GM23338 (cell line): ENCODE results near the gene MLPH. TPM values are rescaled to one million over a fixed set of nuclear protein-coding genes. Genes with fewer than 3 reads are reported as not detected.

Source experiments
- ATAC-seq: fragments of 200-7000 bp; cut with Tn5 transposase; 3 replicates; pipeline ENCODE4 v1.9.1; 2020
- DNase-seq: peaks from one replicate; pipeline ENCODE4 v3.0.0-alpha.2; 2015; ENCODE audit warnings: low spot score
- H2AFZ ChIP-seq: fragments of 200-600 bp; sonication (generic); 2 replicates; pipeline ENCODE4 v1.8.0; 2016; ENCODE audit warnings: antibody characterized with exemption, mild to moderate bottlenecking, moderate library complexity
- H3F3A ChIP-seq: fragments of 200-600 bp; sonication (generic); replicated peaks from 2 replicates; pipeline ENCODE4 v1.8.0; 2017; ENCODE audit warnings: antibody characterized with exemption, mixed run types, low read depth
- H3K27ac ChIP-seq: fragments of 200-600 bp; sonication (generic); 2 replicates; pipeline ENCODE4 v1.6.1; 2016; ENCODE audit warnings: low read depth
- H3K27me3 ChIP-seq: fragments of 200-600 bp; sonication (generic); 2 replicates; pipeline ENCODE4 v1.8.0; 2016; ENCODE audit warnings: mild to moderate bottlenecking, mixed run types, moderate library complexity; ENCODE audit not compliant: insufficient read depth
- H3K36me3 ChIP-seq: fragments of 200-600 bp; sonication (generic); 2 replicates; pipeline ENCODE4 v1.8.0; 2016; ENCODE audit warnings: mild to moderate bottlenecking; ENCODE audit not compliant: insufficient read depth
- H3K4me1 ChIP-seq: fragments of 200-600 bp; sonication (generic); 2 replicates; pipeline ENCODE4 v1.8.0; 2016; ENCODE audit warnings: mild to moderate bottlenecking, moderate library complexity; ENCODE audit not compliant: insufficient read depth
- H3K4me2 ChIP-seq: fragments of 200-600 bp; sonication (generic); 2 replicates; pipeline ENCODE4 v1.7.1; 2017; ENCODE audit warnings: mixed run types
- H3K4me3 ChIP-seq: fragments of 200-600 bp; sonication (generic); 2 replicates; pipeline ENCODE4 v1.6.1; 2016; ENCODE audit warnings: mixed run types
- H3K79me2 ChIP-seq: fragments of 200-600 bp; sonication (generic); replicated peaks from 2 replicates; pipeline ENCODE4 v1.8.0; 2017; ENCODE audit warnings: mild to moderate bottlenecking; ENCODE audit not compliant: insufficient read depth
- H3K9me2 ChIP-seq: fragments of 200-600 bp; sonication (generic); 2 replicates; pipeline ENCODE4 v1.8.0; 2017; ENCODE audit not compliant: insufficient read depth
- H4K20me1 ChIP-seq: fragments of 200-600 bp; sonication (generic); replicated peaks from 2 replicates; pipeline ENCODE4 v1.8.0; 2017; ENCODE audit warnings: mild to moderate bottlenecking; ENCODE audit not compliant: insufficient read depth
- H3K27ac Mint-ChIP-seq: 2 replicates; pipeline ENCODE4 v1.8.0; 2020; ENCODE audit warnings: inconsistent platforms, mild to moderate bottlenecking, moderate library complexity, mixed read lengths
- H3K27me3 Mint-ChIP-seq: 3 replicates; pipeline ENCODE4 v1.8.0; 2022; ENCODE audit warnings: low read depth, mild to moderate bottlenecking, moderate library complexity, mixed read lengths, inconsistent platforms; ENCODE audit not compliant: insufficient read depth, poor library complexity
- H3K36me3 Mint-ChIP-seq: 3 replicates; pipeline ENCODE4 v1.8.0; 2021; ENCODE audit warnings: low read depth, mild to moderate bottlenecking, inconsistent platforms, moderate library complexity, mixed read lengths
- H3K4me1 Mint-ChIP-seq: 3 replicates; pipeline ENCODE4 v1.8.0; 2020; ENCODE audit warnings: mild to moderate bottlenecking, inconsistent platforms, mixed read lengths
- H3K4me3 Mint-ChIP-seq: 3 replicates; pipeline ENCODE4 v1.8.0; 2021; ENCODE audit warnings: moderate library complexity, mild to moderate bottlenecking, inconsistent platforms, mixed read lengths
- H3K9me3 Mint-ChIP-seq: 3 replicates; pipeline ENCODE4 v1.8.0; 2020; ENCODE audit warnings: moderate library complexity, mild to moderate bottlenecking, inconsistent platforms, mixed read lengths
- CREB1 ChIP-seq: fragments of 250-450 bp; sonication (Bioruptor Pico); IDR thresholded peaks from 2 replicates; pipeline ENCODE4 v1.5.0; 2020; ENCODE audit warnings: low read depth, mild to moderate bottlenecking, moderate library complexity
- CTCF ChIP-seq, 2 experiments: fragments of 200-600 bp in 1 of 2; sonication (generic) in 1 of 2; conservative IDR thresholded peaks; 2 replicates each; pipeline versions ENCODE4 v1.5.1 to v1.6.1; 2016 to 2017; ENCODE audit warnings: antibody characterized with exemption in 2 of 2, low read depth in 2 of 2, mild to moderate bottlenecking in 2 of 2, moderate library complexity in 1 of 2
- EZH2 ChIP-seq: fragments of 200-600 bp; sonication (generic); IDR thresholded peaks from one replicate; pipeline ENCODE4 v1.8.0; 2017; ENCODE audit warnings: antibody characterized with exemption, mild to moderate bottlenecking, low read depth; ENCODE audit not compliant: unreplicated experiment
- JUNB ChIP-seq: IDR thresholded peaks from one replicate; pipeline ENCODE4 v1.6.1; 2016; ENCODE audit warnings: antibody characterized with exemption; ENCODE audit not compliant: unreplicated experiment
- NANOG ChIP-seq: IDR thresholded peaks from 2 replicates; pipeline ENCODE4 v1.6.1; 2016; ENCODE audit warnings: antibody characterized with exemption, borderline replicate concordance
- POLR2AphosphoS5 ChIP-seq: IDR thresholded peaks from 2 replicates; pipeline ENCODE4 v1.6.1; 2016; ENCODE audit warnings: antibody characterized with exemption, low read depth
- REST ChIP-seq: IDR thresholded peaks from one replicate; pipeline ENCODE4 v1.6.1; 2018; ENCODE audit warnings: antibody characterized with exemption; ENCODE audit not compliant: unreplicated experiment
- STAT1 ChIP-seq: IDR thresholded peaks from one replicate; pipeline ENCODE4 v1.6.1; 2016; ENCODE audit warnings: antibody characterized with exemption; ENCODE audit not compliant: unreplicated experiment
- ZNF114 ChIP-seq: fragments of 250-450 bp; sonication (Bioruptor Pico); IDR thresholded peaks from 2 replicates; pipeline ENCODE4 v1.5.0; 2020; ENCODE audit warnings: mild to moderate bottlenecking, moderate library complexity
- ZNF331 ChIP-seq: fragments of 250-450 bp; sonication (Bioruptor Pico); IDR thresholded peaks from 2 replicates; pipeline ENCODE4 v1.5.0; 2020; ENCODE audit warnings: low read depth, mild to moderate bottlenecking, moderate library complexity
- polyA plus RNA-seq: library from polyadenylated mRNA; unstranded; fragments of >200 nt; fragmentation: Nextera tagmentation; extraction: Ambion mirVana; gene quantifications from 2 replicates; pipeline ENCODE4 v1.2.1, GENCODE V29; 2016
- total RNA-seq: library from RNA; depleted of rRNA; stranded (reverse); fragments of >200 nt; shearing (Covaris generic); gene quantifications from 2 replicates; pipeline ENCODE4 v1.2.3, GENCODE V29; 2014
- TF ChIP-seq, protein P1 (sequence below): IDR thresholded peaks from 2 replicates; pipeline ENCODE4 v1.6.1; 2016; ENCODE audit warnings: antibody characterized with exemption
- TF ChIP-seq, protein P2 (sequence below): fragments of 250-450 bp; sonication (Bioruptor Pico); IDR thresholded peaks from 2 replicates; pipeline ENCODE4 v1.5.0; 2020; ENCODE audit warnings: mild to moderate bottlenecking, moderate library complexity

Gene MLPH
- total and polyA plus RNA-seq, 2 experiments from 2014 or later: 13.6 to 16.5 TPM

- H3K36me3 ChIP-seq: peaks cover 3% of the 10 kb centered on the region; the same call in 1 of the 2 replicates
- H4K20me1 ChIP-seq: no peaks in the 10 kb centered on the region
- H2AFZ ChIP-seq: no peak overlapping the region
- no peaks in the 10 kb centered on the region for H3K27me3 ChIP-seq
- no peak overlapping the region for H3K4me3 ChIP-seq
- Mint-ChIP-seq H3K9me3 (peaks cover 4% of the 10 kb centered on the region; the same call in 2 of the 3 replicates), H3K4me1 (peaks cover 25% of the 10 kb centered on the region), H3K27ac (no peak overlapping the region), H3K36me3 (peaks cover 25% of the 10 kb centered on the region), H3K27me3 (peaks cover 3% of the 10 kb centered on the region), H3K4me3 (no peak overlapping the region)
- no peaks in the 10 kb centered on the region; the same call in none of the 2 replicates for H3K4me1 ChIP-seq
- no peak for ATAC-seq
- H3F3A ChIP-seq: no peaks in the 10 kb centered on the region
- no peak overlapping the region for H3K4me2 ChIP-seq
- H3K9me2 ChIP-seq: no peaks in the 10 kb centered on the region
- DNase-seq: no peak
- TF ChIP-seq, protein P1, sequence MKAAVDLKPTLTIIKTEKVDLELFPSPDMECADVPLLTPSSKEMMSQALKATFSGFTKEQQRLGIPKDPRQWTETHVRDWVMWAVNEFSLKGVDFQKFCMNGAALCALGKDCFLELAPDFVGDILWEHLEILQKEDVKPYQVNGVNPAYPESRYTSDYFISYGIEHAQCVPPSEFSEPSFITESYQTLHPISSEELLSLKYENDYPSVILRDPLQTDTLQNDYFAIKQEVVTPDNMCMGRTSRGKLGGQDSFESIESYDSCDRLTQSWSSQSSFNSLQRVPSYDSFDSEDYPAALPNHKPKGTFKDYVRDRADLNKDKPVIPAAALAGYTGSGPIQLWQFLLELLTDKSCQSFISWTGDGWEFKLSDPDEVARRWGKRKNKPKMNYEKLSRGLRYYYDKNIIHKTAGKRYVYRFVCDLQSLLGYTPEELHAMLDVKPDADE: no peak
- no peak for TF ChIP-seq JUNB
- no peak for TF ChIP-seq POLR2AphosphoS5
- no peak for TF ChIP-seq CREB1 (CRISPR knock-in tag)
- no peak for TF ChIP-seq ZNF331
- TF ChIP-seq, protein P2, sequence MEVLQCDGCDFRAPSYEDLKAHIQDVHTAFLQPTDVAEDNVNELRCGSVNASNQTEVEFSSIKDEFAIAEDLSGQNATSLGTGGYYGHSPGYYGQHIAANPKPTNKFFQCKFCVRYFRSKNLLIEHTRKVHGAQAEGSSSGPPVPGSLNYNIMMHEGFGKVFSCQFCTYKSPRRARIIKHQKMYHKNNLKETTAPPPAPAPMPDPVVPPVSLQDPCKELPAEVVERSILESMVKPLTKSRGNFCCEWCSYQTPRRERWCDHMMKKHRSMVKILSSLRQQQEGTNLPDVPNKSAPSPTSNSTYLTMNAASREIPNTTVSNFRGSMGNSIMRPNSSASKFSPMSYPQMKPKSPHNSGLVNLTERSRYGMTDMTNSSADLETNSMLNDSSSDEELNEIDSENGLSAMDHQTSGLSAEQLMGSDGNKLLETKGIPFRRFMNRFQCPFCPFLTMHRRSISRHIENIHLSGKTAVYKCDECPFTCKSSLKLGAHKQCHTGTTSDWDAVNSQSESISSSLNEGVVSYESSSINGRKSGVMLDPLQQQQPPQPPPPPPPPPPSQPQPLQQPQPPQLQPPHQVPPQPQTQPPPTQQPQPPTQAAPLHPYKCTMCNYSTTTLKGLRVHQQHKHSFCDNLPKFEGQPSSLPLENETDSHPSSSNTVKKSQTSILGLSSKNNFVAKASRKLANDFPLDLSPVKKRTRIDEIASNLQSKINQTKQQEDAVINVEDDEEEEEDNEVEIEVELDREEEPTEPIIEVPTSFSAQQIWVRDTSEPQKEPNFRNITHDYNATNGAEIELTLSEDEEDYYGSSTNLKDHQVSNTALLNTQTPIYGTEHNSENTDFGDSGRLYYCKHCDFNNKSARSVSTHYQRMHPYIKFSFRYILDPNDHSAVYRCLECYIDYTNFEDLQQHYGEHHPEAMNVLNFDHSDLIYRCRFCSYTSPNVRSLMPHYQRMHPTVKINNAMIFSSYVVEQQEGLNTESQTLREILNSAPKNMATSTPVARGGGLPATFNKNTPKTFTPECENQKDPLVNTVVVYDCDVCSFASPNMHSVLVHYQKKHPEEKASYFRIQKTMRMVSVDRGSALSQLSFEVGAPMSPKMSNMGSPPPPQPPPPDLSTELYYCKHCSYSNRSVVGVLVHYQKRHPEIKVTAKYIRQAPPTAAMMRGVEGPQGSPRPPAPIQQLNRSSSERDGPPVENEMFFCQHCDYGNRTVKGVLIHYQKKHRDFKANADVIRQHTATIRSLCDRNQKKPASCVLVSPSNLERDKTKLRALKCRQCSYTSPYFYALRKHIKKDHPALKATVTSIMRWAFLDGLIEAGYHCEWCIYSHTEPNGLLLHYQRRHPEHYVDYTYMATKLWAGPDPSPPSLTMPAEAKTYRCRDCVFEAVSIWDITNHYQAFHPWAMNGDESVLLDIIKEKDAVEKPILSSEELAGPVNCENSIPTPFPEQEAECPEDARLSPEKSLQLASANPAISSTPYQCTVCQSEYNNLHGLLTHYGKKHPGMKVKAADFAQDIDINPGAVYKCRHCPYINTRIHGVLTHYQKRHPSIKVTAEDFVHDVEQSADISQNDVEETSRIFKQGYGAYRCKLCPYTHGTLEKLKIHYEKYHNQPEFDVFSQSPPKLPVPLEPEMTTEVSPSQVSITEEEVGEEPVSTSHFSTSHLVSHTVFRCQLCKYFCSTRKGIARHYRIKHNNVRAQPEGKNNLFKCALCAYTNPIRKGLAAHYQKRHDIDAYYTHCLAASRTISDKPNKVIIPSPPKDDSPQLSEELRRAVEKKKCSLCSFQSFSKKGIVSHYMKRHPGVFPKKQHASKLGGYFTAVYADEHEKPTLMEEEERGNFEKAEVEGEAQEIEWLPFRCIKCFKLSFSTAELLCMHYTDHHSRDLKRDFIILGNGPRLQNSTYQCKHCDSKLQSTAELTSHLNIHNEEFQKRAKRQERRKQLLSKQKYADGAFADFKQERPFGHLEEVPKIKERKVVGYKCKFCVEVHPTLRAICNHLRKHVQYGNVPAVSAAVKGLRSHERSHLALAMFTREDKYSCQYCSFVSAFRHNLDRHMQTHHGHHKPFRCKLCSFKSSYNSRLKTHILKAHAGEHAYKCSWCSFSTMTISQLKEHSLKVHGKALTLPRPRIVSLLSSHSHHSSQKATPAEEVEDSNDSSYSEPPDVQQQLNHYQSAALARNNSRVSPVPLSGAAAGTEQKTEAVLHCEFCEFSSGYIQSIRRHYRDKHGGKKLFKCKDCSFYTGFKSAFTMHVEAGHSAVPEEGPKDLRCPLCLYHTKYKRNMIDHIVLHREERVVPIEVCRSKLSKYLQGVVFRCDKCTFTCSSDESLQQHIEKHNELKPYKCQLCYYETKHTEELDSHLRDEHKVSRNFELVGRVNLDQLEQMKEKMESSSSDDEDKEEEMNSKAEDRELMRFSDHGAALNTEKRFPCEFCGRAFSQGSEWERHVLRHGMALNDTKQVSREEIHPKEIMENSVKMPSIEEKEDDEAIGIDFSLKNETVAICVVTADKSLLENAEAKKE (CRISPR knock-in tag): no peak
- TF ChIP-seq EZH2: no peak
- TF ChIP-seq NANOG: no peak
- TF ChIP-seq REST: no peak
- TF ChIP-seq ZNF114 (CRISPR knock-in tag): no peak
- no peak for TF ChIP-seq CTCF (conservative IDR thresholded peaks at IDR 0.05; ENCODE audit: low read depth in 2 of 2)
- no peak for TF ChIP-seq STAT1
- no peak overlapping the region for H3K27ac ChIP-seq
- no peaks in the 10 kb centered on the region for H3K79me2 ChIP-seq
Measured at GRCh38 chr2:237497838-237498186, 10.8 kb downstream of the MLPH start.
